ENCODE results near the gene TKT. TPM values are rescaled to one million over a fixed set of nuclear protein-coding genes. Genes with fewer than 3 reads are reported as not detected.

TKT gene
- polyA plus RNA-seq, 1 donor from 2014 or later, result 194 TPM

- no peak overlapping the region for H3K9ac ChIP-seq (ENCODE audit: low read length)
- TF ChIP-seq MXI1 (conservative IDR thresholded peaks at IDR 0.05; ENCODE audit: poor library complexity, severe bottlenecking) (no peak), EZH2 (IDR thresholded peaks at IDR 0.05; ENCODE audit: borderline replicate concordance, insufficient read depth, low read length, poor library complexity, severe bottlenecking) (no peak), EP300 (conservative IDR thresholded peaks at IDR 0.05; ENCODE audit: poor library complexity, severe bottlenecking) (no peak), TAF1 (IDR thresholded peaks at IDR 0.05; ENCODE audit: low read depth) (no peak), POLR2AphosphoS5 (IDR thresholded peaks at IDR 0.05) (no peak), SMC3 (conservative IDR thresholded peaks at IDR 0.05; ENCODE audit: poor library complexity) (no peak)
- TF ChIP-seq, protein P1, sequence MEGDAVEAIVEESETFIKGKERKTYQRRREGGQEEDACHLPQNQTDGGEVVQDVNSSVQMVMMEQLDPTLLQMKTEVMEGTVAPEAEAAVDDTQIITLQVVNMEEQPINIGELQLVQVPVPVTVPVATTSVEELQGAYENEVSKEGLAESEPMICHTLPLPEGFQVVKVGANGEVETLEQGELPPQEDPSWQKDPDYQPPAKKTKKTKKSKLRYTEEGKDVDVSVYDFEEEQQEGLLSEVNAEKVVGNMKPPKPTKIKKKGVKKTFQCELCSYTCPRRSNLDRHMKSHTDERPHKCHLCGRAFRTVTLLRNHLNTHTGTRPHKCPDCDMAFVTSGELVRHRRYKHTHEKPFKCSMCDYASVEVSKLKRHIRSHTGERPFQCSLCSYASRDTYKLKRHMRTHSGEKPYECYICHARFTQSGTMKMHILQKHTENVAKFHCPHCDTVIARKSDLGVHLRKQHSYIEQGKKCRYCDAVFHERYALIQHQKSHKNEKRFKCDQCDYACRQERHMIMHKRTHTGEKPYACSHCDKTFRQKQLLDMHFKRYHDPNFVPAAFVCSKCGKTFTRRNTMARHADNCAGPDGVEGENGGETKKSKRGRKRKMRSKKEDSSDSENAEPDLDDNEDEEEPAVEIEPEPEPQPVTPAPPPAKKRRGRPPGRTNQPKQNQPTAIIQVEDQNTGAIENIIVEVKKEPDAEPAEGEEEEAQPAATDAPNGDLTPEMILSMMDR (IDR thresholded peaks at IDR 0.05; ENCODE audit: poor library complexity, severe bottlenecking), result no peak
- TF ChIP-seq, protein P2, sequence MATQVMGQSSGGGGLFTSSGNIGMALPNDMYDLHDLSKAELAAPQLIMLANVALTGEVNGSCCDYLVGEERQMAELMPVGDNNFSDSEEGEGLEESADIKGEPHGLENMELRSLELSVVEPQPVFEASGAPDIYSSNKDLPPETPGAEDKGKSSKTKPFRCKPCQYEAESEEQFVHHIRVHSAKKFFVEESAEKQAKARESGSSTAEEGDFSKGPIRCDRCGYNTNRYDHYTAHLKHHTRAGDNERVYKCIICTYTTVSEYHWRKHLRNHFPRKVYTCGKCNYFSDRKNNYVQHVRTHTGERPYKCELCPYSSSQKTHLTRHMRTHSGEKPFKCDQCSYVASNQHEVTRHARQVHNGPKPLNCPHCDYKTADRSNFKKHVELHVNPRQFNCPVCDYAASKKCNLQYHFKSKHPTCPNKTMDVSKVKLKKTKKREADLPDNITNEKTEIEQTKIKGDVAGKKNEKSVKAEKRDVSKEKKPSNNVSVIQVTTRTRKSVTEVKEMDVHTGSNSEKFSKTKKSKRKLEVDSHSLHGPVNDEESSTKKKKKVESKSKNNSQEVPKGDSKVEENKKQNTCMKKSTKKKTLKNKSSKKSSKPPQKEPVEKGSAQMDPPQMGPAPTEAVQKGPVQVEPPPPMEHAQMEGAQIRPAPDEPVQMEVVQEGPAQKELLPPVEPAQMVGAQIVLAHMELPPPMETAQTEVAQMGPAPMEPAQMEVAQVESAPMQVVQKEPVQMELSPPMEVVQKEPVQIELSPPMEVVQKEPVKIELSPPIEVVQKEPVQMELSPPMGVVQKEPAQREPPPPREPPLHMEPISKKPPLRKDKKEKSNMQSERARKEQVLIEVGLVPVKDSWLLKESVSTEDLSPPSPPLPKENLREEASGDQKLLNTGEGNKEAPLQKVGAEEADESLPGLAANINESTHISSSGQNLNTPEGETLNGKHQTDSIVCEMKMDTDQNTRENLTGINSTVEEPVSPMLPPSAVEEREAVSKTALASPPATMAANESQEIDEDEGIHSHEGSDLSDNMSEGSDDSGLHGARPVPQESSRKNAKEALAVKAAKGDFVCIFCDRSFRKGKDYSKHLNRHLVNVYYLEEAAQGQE (IDR thresholded peaks at IDR 0.05; ENCODE audit: borderline replicate concordance), result no peak
- no peak overlapping the region for H3K4me3 ChIP-seq (ENCODE audit: low read length)
- peaks cover 43% of the 10 kb centered on the region for H3K79me2 ChIP-seq (replicated peaks; ENCODE audit: insufficient read depth, low read length)
- no peak overlapping the region for H3K27ac ChIP-seq (ENCODE audit: low read length)
- H3K27me3 ChIP-seq (ENCODE audit: insufficient read depth, low read depth, low read length), result no peaks in the 10 kb centered on the region
- H3K36me3 ChIP-seq (ENCODE audit: insufficient read depth, low read length), result no peaks in the 10 kb centered on the region
- H3K9me3 ChIP-seq (ENCODE audit: low read length), result no peaks in the 10 kb centered on the region
- H3K9me2 ChIP-seq (ENCODE audit: insufficient read depth, low read length), result no peaks in the 10 kb centered on the region
- no peaks in the 10 kb centered on the region for H4K20me1 ChIP-seq (ENCODE audit: insufficient read depth)
- H3K4me2 ChIP-seq (ENCODE audit: low read length), result no peak overlapping the region
- H2AFZ ChIP-seq (ENCODE audit: low read depth, low read length), result no peak overlapping the region
- H3F3A ChIP-seq (ENCODE audit: insufficient read depth, low read length, poor library complexity, severe bottlenecking), result no peaks in the 10 kb centered on the region
Observed at GRCh38 chr3:53247619-53248018, 8.2 kb downstream of the TKT start.

- no peak for TF ChIP-seq POLR2AphosphoS5 (IDR thresholded peaks at IDR 0.05)
- no peak for TF ChIP-seq RAD21 (conservative IDR thresholded peaks at IDR 0.05)
- TF ChIP-seq, protein P1 (IDR thresholded peaks at IDR 0.05; ENCODE audit: poor library complexity, severe bottlenecking), result no peak
- no peaks in the 10 kb centered on the region for H3K9me2 ChIP-seq (ENCODE audit: insufficient read depth, low read length)
- H3K27ac ChIP-seq (ENCODE audit: low read length), result no peak overlapping the region
- no peaks in the 10 kb centered on the region for H3K9me3 ChIP-seq (ENCODE audit: low read length)
- H3K4me3 ChIP-seq (ENCODE audit: low read length), result no peak overlapping the region
- no peak overlapping the region for H3K4me2 ChIP-seq (ENCODE audit: low read length)
- peaks cover 26% of the 10 kb centered on the region for H3K79me2 ChIP-seq (replicated peaks; ENCODE audit: insufficient read depth, low read length)
- H3K9ac ChIP-seq (ENCODE audit: low read length), result no peak overlapping the region
- no peaks in the 10 kb centered on the region for H4K20me1 ChIP-seq (ENCODE audit: insufficient read depth)
- no peaks in the 10 kb centered on the region for H3K27me3 ChIP-seq (ENCODE audit: insufficient read depth, low read depth, low read length)
- H2AFZ ChIP-seq (ENCODE audit: low read depth, low read length), result no peak overlapping the region
- H3F3A ChIP-seq (ENCODE audit: insufficient read depth, low read length, poor library complexity, severe bottlenecking), result no peaks in the 10 kb centered on the region
- H3K36me3 ChIP-seq (ENCODE audit: insufficient read depth, low read length), result no peaks in the 10 kb centered on the region
Observed at GRCh38 chr3:53244271-53244670, 11.6 kb downstream of the TKT start.

All from neural cell (in vitro differentiated cells).